ENCODE measurements around the gene GRIP2. TPM values are rescaled to one million over a fixed set of nuclear protein-coding genes. Genes with fewer than 3 reads are reported as not detected.

Gene GRIP2
- total RNA-seq, 1 donor from 2014 or later, result 3.3 TPM

DNA sequence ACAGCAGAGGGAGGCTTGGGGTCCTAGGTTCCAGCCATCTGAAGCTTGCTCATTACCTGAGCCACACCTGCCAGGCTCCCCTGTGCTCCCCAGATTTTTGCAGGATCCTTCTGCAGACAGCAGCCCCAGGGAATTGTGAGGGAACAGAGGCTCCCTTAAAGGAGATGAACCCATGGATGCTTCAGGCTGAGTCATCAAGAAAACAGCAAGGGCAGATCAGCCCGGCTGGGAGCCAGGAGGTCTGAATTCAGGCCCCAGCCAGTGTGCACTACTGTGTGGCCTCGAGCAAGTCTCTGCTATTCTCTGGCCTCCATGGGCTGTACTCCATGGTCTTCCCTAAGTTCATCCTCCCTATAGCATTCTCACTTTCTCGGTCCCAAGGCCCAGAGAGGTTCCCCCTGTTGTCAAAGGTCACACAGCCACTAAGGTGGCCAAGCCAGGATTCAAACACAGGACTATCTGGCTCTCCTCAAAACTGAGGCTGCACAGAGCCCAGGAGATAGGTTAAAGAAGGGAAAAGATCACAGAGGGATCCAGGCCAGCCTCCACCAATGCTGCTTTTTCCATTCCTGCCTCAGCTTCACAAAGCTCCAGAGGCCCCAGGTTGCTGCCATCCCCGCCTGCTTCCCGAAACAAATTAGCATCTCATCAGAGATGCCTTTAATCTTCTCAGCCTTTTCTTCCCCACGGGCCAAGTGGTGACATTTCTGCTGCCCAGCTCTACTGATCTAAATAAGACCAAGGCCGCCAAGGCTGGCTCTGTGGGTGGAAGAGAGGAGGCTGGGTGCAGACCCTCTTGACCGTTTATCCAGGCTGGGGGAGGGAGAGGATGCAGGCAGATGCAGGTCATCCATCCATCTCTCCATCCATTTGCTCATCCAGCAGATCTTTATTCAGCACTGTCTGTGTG, 21.2 kb upstream of the GRIP2 start:
- Histone ChIP-seq H3K9ac (ENCODE audit: low read length) (no peak overlapping the region), H3K27me3 (ENCODE audit: insufficient read depth, low read length) (peaks cover 54% of the 10 kb centered on the region), H3K9me3 (ENCODE audit: insufficient read depth, low read depth, low read length) (no peaks in the 10 kb centered on the region), H3K4me1 (ENCODE audit: insufficient read depth, low read length) (peaks cover 6% of the 10 kb centered on the region), H3K4me3 (ENCODE audit: insufficient read depth, low read depth, low read length) (no peak overlapping the region), H3K36me3 (ENCODE audit: insufficient read depth, low read length) (no peaks in the 10 kb centered on the region), H2AFZ (ENCODE audit: low read depth, low read length) (no peak overlapping the region), H3K27ac (ENCODE audit: low read depth, low read length) (no peak overlapping the region), H4K20me1 (ENCODE audit: insufficient read depth, low read length) (peaks cover under 1% of the 10 kb centered on the region), H3K79me2 (ENCODE audit: insufficient read depth, low read length) (no peaks in the 10 kb centered on the region), H3K4me2 (ENCODE audit: low read length) (no peak overlapping the region)
- H3K27me3 Mint-ChIP-seq (ENCODE audit: low read depth, unreplicated experiment), result peaks cover 41% of the 10 kb centered on the region
- peaks cover 14% of the 10 kb centered on the region for H3K4me1 Mint-ChIP-seq (ENCODE audit: low read depth, unreplicated experiment)
- TF ChIP-seq EZH2 (IDR thresholded peaks at IDR 0.05; ENCODE audit: insufficient read depth, low read length), result no peak
- TF ChIP-seq, protein P1, sequence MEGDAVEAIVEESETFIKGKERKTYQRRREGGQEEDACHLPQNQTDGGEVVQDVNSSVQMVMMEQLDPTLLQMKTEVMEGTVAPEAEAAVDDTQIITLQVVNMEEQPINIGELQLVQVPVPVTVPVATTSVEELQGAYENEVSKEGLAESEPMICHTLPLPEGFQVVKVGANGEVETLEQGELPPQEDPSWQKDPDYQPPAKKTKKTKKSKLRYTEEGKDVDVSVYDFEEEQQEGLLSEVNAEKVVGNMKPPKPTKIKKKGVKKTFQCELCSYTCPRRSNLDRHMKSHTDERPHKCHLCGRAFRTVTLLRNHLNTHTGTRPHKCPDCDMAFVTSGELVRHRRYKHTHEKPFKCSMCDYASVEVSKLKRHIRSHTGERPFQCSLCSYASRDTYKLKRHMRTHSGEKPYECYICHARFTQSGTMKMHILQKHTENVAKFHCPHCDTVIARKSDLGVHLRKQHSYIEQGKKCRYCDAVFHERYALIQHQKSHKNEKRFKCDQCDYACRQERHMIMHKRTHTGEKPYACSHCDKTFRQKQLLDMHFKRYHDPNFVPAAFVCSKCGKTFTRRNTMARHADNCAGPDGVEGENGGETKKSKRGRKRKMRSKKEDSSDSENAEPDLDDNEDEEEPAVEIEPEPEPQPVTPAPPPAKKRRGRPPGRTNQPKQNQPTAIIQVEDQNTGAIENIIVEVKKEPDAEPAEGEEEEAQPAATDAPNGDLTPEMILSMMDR (IDR thresholded peaks at IDR 0.05; ENCODE audit: insufficient read depth, low read depth, low read length), result no peak
- H3K27ac Mint-ChIP-seq (ENCODE audit: unreplicated experiment), result no peak overlapping the region
- DNase-seq (ENCODE audit: low read depth) (no peak), FAIRE-seq (peak; percentile 5)
- no peaks in the 10 kb centered on the region for H3K9me3 Mint-ChIP-seq (ENCODE audit: unreplicated experiment)
- no peak overlapping the region for H3K4me3 Mint-ChIP-seq (ENCODE audit: unreplicated experiment)
- H3K36me3 Mint-ChIP-seq (ENCODE audit: low read depth, unreplicated experiment), result no peaks in the 10 kb centered on the region

DNA sequence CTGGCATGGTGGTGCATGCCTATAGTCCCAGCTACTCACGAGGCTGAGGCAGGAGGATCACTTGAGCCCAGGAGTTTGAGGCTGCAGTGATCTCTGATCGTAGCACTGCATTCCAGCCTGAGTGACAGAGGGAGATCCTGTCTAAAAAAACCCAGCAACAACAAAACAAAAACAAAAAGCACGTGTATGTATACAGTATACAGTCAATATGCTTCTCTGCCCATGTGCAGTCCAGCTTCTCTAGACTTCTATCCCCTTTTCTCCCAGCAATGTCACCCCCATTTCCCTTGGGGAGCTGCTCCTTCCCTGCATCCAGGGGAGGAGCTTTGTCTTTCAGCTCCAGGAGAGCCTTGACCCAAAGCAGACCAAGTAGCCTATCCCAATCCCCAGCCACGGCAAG, 20.0 kb upstream of the GRIP2 start:
- TF ChIP-seq EZH2 (IDR thresholded peaks at IDR 0.05; ENCODE audit: insufficient read depth, low read length), result no peak
- TF ChIP-seq, protein P1 (IDR thresholded peaks at IDR 0.05; ENCODE audit: insufficient read depth, low read depth, low read length), result no peak
- no peak overlapping the region for H2AFZ ChIP-seq (ENCODE audit: low read depth, low read length)
- Mint-ChIP-seq H3K27me3 (ENCODE audit: low read depth, unreplicated experiment) (peaks cover 37% of the 10 kb centered on the region), H3K4me3 (ENCODE audit: unreplicated experiment) (no peak overlapping the region), H3K27ac (ENCODE audit: unreplicated experiment) (no peak overlapping the region), H3K9me3 (ENCODE audit: unreplicated experiment) (no peaks in the 10 kb centered on the region), H3K4me1 (ENCODE audit: low read depth, unreplicated experiment) (peaks cover 17% of the 10 kb centered on the region), H3K36me3 (ENCODE audit: low read depth, unreplicated experiment) (no peaks in the 10 kb centered on the region)
- no peak for FAIRE-seq
- H3K4me2 ChIP-seq (ENCODE audit: low read length), result no peak overlapping the region
- H3K4me3 ChIP-seq (ENCODE audit: insufficient read depth, low read depth, low read length), result no peak overlapping the region
- H3K27me3 ChIP-seq (ENCODE audit: insufficient read depth, low read length), result peaks cover 55% of the 10 kb centered on the region
- no peak overlapping the region for H3K27ac ChIP-seq (ENCODE audit: low read depth, low read length)
- H3K4me1 ChIP-seq (ENCODE audit: insufficient read depth, low read length), result peaks cover 6% of the 10 kb centered on the region
- H3K9ac ChIP-seq (ENCODE audit: low read length), result no peak overlapping the region
- no peaks in the 10 kb centered on the region for H3K79me2 ChIP-seq (ENCODE audit: insufficient read depth, low read length)
- no peaks in the 10 kb centered on the region for H4K20me1 ChIP-seq (ENCODE audit: insufficient read depth, low read length)
- DNase-seq (ENCODE audit: low read depth), result no peak
- H3K36me3 ChIP-seq (ENCODE audit: insufficient read depth, low read length), result no peaks in the 10 kb centered on the region
- no peaks in the 10 kb centered on the region for H3K9me3 ChIP-seq (ENCODE audit: insufficient read depth, low read depth, low read length)

DNA sequence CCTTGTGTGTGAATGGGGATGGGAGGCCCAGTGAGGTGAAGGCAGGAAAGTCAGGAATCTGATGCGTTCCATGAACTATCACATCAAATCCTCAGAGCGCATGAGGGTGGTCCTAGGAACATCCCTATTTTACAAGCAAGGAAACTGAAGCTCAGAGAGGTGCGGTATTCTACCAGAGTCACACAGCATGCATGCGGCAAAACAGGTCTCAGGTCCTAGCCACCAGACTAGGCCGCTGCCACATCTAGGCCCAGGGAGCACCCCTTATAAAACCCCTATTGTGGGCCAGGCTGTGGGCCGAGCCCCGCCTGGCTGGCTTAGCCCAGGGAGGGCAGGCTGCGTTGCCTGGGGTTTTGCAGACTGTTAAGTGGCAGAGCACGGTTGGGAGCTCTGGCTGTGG, 17.9 kb upstream of the GRIP2 start:
- DNase-seq (ENCODE audit: low read depth), result no peak
- no peak for TF ChIP-seq EZH2 (IDR thresholded peaks at IDR 0.05; ENCODE audit: insufficient read depth, low read length)
- TF ChIP-seq, protein P1 (IDR thresholded peaks at IDR 0.05; ENCODE audit: insufficient read depth, low read depth, low read length), result no peak
- no peaks in the 10 kb centered on the region for H3K36me3 Mint-ChIP-seq (ENCODE audit: low read depth, unreplicated experiment)

More for the DNA sequence above, 17.9 kb upstream of the GRIP2 start:
- H3K4me1 ChIP-seq (ENCODE audit: insufficient read depth, low read length), result peaks cover 6% of the 10 kb centered on the region
- Mint-ChIP-seq H3K4me1 (ENCODE audit: low read depth, unreplicated experiment) (peaks cover 17% of the 10 kb centered on the region), H3K27me3 (ENCODE audit: low read depth, unreplicated experiment) (peaks cover 34% of the 10 kb centered on the region), H3K9me3 (ENCODE audit: unreplicated experiment) (no peaks in the 10 kb centered on the region), H3K27ac (ENCODE audit: unreplicated experiment) (no peak overlapping the region), H3K4me3 (ENCODE audit: unreplicated experiment) (no peak overlapping the region)
- H4K20me1 ChIP-seq (ENCODE audit: insufficient read depth, low read length), result no peaks in the 10 kb centered on the region
- peaks cover 52% of the 10 kb centered on the region for H3K27me3 ChIP-seq (ENCODE audit: insufficient read depth, low read length)
- H3K9me3 ChIP-seq (ENCODE audit: insufficient read depth, low read depth, low read length), result no peaks in the 10 kb centered on the region
- H3K9ac ChIP-seq (ENCODE audit: low read length), result no peak overlapping the region
- H3K4me2 ChIP-seq (ENCODE audit: low read length), result no peak overlapping the region
- no peak overlapping the region for H3K4me3 ChIP-seq (ENCODE audit: insufficient read depth, low read depth, low read length)
- no peak for FAIRE-seq
- no peak overlapping the region for H2AFZ ChIP-seq (ENCODE audit: low read depth, low read length)
- no peaks in the 10 kb centered on the region for H3K36me3 ChIP-seq (ENCODE audit: insufficient read depth, low read length)
- no peak overlapping the region for H3K27ac ChIP-seq (ENCODE audit: low read depth, low read length)
- H3K79me2 ChIP-seq (ENCODE audit: insufficient read depth, low read length), result no peaks in the 10 kb centered on the region

All from astrocyte (in vitro differentiated cells and primary cell).